Omental fat pad (tissue), 4 donors: Measurements from ENCODE around the gene DMRTA1. TPM values are rescaled to one million over a fixed set of nuclear protein-coding genes. Genes with fewer than 3 reads are reported as not detected.

Experiments used
- ATAC-seq: fragments of 150-250 bp; one replicate; pipeline ENCODE4 v1.9.1; 2016; ENCODE audit warnings: mild to moderate bottlenecking, moderate library complexity; ENCODE audit not compliant: low FRiP score
- DNase-seq: peaks from one replicate; pipeline ENCODE4 v3.0.0-alpha.2; 2019; ENCODE audit warnings: low spot score
- total RNA-seq, 4 donors: library from RNA; depleted of rRNA; stranded (reverse); fragments of >200 nt; gene quantifications; one replicate each; pipeline ENCODE4 v1.1.0, GENCODE V29; 2016
- TF ChIP-seq, protein P1 (sequence below), 3 donors: fragments of 450-650 bp; IDR thresholded peaks; one replicate each; pipeline ENCODE4 v1.5.1; 2016 to 2017; ENCODE audit warnings: antibody characterized with exemption in 3 of 3, mild to moderate bottlenecking in 3 of 3, moderate library complexity in 2 of 3

The DMRTA1 gene
- total RNA-seq, 4 donors from 2014 or later = 1.4 to 4.1 (median 2.6) TPM

DNA sequence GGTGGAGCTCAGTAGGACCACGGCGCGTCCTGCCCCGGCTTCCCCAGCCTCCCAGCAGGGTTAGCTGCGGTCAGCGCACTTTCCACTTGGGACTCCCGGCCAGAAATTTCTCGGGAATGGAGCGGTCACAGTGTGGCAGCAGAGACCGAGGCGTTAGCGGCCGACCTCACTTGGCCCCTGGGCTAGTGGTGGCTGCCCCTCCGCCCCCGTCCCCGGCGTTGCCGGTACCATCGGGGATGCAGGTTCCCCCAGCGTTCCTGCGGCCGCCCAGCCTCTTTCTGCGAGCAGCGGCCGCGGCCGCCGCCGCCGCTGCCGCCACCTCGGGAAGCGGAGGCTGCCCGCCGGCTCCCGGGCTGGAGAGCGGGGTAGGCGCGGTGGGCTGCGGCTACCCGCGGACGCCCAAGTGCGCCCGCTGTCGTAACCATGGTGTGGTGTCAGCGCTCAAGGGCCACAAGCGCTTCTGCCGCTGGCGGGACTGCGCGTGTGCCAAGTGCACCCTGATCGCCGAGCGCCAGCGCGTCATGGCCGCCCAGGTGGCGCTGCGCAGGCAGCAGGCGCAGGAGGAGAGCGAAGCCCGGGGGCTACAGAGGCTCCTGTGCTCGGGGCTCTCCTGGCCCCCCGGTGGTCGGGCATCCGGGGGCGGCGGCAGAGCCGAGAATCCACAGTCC is 460 bp downstream of the DMRTA1 start:
- ATAC-seq (peak; percentile 77), DNase-seq (no peak)
- TF ChIP-seq, protein P1, sequence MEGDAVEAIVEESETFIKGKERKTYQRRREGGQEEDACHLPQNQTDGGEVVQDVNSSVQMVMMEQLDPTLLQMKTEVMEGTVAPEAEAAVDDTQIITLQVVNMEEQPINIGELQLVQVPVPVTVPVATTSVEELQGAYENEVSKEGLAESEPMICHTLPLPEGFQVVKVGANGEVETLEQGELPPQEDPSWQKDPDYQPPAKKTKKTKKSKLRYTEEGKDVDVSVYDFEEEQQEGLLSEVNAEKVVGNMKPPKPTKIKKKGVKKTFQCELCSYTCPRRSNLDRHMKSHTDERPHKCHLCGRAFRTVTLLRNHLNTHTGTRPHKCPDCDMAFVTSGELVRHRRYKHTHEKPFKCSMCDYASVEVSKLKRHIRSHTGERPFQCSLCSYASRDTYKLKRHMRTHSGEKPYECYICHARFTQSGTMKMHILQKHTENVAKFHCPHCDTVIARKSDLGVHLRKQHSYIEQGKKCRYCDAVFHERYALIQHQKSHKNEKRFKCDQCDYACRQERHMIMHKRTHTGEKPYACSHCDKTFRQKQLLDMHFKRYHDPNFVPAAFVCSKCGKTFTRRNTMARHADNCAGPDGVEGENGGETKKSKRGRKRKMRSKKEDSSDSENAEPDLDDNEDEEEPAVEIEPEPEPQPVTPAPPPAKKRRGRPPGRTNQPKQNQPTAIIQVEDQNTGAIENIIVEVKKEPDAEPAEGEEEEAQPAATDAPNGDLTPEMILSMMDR (IDR thresholded peaks at IDR 0.05) = no peak

DNA sequence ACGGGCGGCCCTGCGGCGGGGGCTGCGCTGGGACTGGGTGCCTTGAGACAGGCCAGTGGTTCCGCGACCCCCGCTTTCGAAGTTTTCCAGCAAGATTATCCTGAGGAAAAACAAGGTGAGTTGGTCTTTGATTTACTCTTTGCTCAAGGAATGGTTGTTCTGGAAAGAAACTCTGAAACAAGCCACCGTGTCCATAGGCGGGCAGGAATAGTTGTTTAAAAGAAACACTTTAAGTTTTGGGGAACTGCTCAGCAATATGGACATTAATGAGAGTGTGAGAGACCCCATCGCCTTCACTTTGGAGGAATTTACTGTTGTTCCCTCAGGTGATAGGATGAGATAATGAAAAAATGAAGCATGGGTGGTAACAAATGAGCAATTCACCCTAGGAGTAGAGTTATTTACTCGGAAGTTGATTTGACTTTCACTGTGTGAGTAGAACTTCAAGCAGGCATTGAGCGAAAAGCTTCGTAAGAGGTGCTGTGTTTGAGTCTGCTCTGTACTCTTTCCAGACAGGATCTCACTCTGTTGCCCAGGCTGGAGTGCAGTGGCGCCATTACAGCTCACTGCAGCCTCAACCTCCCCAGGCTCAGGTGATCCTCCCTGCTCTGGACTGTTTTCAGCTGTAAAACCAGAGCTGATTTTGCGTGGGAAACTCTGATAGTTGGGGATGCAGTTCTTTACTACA is 1.1 kb downstream of the DMRTA1 start:
- no peak for ATAC-seq

DNA sequence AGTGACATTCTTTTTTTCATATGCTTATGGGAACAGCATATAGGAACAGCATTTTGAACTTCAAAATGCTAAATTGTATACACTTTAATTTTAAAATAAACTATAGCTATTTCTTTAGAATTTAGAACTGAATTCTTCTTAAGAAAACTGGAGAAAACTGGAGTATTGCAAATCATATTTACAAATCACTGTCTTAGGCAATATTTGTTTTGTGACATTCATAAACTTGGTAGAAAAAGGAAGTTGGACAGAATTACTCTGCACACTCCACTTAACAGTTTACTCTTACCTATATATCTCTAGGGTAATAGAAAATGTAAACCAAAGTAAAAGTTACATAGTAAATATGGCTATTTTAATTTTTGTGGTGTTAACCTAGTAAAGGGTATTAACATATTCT is 3.1 kb downstream of the DMRTA1 start:
- DNase-seq (no peak), ATAC-seq (no peak)
- TF ChIP-seq, protein P1 (IDR thresholded peaks at IDR 0.05) = no peak

More for the DNA sequence above, 1.1 kb downstream of the DMRTA1 start:
- DNase-seq = no peak
- TF ChIP-seq, protein P1 (IDR thresholded peaks at IDR 0.05) = no peak

DNA sequence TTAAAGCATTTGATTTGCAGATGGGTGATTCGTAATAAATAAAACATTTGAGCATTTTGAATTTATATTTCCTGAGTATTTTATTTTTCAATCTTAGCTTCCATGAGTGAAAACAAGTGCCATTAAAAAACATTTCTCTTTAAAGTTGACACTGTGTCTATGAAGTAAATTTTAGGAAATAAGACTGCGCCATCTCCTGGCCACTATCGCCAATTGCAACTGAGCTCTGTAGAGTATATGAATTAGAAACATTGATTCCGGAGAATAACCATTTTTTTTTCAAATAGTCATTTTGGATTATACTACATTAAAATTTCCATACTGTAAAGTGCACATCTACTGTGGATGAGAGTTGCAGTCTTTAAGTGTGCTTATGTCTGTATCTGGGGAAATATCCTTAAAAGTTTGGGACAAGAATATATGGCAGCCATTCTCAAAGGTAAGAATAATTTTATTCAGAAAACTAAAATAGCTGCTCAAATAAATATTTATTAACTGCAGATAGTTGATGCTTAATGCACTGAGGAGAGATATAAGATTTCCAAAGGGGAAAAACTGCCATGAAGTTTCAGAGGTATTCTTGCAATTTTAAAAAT is 5.9 kb downstream of the DMRTA1 start:
- DNase-seq = peak; percentile 35
- ATAC-seq = no peak
- TF ChIP-seq, protein P1 (IDR thresholded peaks at IDR 0.05) = peak in 1 of 3 donors; percentile 22

DNA sequence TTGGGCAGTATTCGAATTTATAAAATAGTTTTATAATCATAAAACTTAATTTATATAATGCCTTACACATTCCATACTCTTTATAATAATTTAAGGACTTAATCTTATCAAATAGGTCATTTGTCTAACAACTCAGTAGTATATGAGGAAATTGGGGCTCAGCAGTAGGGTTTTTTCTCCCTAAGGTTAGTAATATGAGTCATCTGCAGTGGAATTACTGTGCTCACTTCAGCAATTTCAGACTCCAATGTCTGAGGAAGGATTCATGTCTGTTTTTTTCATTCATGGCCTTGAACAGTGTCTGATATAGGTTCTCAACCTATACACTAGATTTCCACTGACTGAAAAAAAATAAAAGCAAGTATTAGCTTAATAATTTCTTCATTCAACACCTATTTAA is 7.4 kb downstream of the DMRTA1 start:
- TF ChIP-seq, protein P1 (IDR thresholded peaks at IDR 0.05) = no peak
- ATAC-seq (no peak), DNase-seq (no peak)

DNA sequence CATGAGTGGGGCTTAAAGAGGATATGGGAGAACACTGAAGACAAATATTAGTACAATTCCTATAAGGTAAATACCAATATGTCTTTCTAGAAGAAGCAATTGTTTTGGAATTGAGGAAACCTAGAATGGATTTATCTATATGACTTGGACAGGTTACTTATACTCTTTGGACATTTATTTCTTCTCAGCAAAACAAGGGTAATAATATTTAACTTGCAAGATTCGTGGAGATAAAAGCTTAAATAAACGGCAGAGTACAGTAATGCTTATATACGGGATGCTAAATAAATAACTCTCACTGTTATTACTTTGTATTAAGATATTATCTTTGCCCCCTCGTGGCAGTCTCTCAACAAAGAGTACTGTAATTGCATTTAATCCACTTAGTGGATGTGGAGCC is 8.6 kb downstream of the DMRTA1 start:
- DNase-seq = no peak
- ATAC-seq = no peak
- TF ChIP-seq, protein P1 (IDR thresholded peaks at IDR 0.05) = no peak
